Sigmoid colon (tissue), 7 donors: ENCODE measurements around the gene ARHGAP15. TPM values are rescaled to one million over a fixed set of nuclear protein-coding genes. Genes with fewer than 3 reads are reported as not detected.

Experiments used
- DNase-seq: peaks from one replicate; pipeline ENCODE4 v3.0.0-alpha.2; 2019
- H3K27ac ChIP-seq, 4 donors: fragments of 200-600 bp; sonication (generic); one replicate each; pipeline ENCODE4 v1.5.1; 2016 to 2019; ENCODE audit warnings: mild to moderate bottlenecking in 1 of 4
- H3K27me3 ChIP-seq, 3 donors: fragments of 200-600 bp; sonication (generic); one replicate each; pipeline ENCODE4 v1.5.1; 2019; ENCODE audit warnings: mild to moderate bottlenecking in 1 of 3
- H3K36me3 ChIP-seq, 4 donors: fragments of 200-600 bp; sonication (generic); one replicate each; pipeline ENCODE4 v1.5.1; 2016 to 2019
- H3K4me1 ChIP-seq, 4 donors: fragments of 200-600 bp; sonication (generic); one replicate each; pipeline ENCODE4 v1.5.1; 2017 to 2019
- H3K4me3 ChIP-seq, 4 donors: fragments of 200-600 bp; sonication (generic); one replicate each; pipeline ENCODE4 v1.5.1; 2017 to 2019; ENCODE audit warnings: mild to moderate bottlenecking in 2 of 4, moderate library complexity in 1 of 4
- H3K9me3 ChIP-seq, 4 donors: fragments of 200-600 bp in 3 of 4; sonication (generic) in 3 of 4; one replicate each; pipeline versions ENCODE4 v1.5.1 to v1.6.1; 2013 to 2019
- CTCF ChIP-seq, 4 experiments: fragments of 450-650 bp in 3 of 4; fragments of 200-600 bp in 1 of 4; IDR thresholded peaks; one replicate each; pipeline ENCODE4 v1.5.1; 2016 to 2019; ENCODE audit warnings: antibody characterized with exemption in 4 of 4, mild to moderate bottlenecking in 3 of 4, moderate library complexity in 2 of 4
- EP300 ChIP-seq, 4 donors: sonication (generic); formaldehyde crosslinking; IDR thresholded peaks; one replicate each; pipeline ENCODE4 v1.6.1; 2017; ENCODE audit warnings: antibody characterized with exemption in 4 of 4
- POLR2A ChIP-seq, 2 donors: fragments of 450-650 bp; IDR thresholded peaks; one replicate each; pipeline ENCODE4 v1.6.1; 2016; ENCODE audit warnings: antibody characterized with exemption in 2 of 2, mild to moderate bottlenecking in 2 of 2, moderate library complexity in 2 of 2
- POLR2AphosphoS5 ChIP-seq, 4 donors: sonication (generic); formaldehyde crosslinking; IDR thresholded peaks; one replicate each; pipeline ENCODE4 v1.6.1; 2017; ENCODE audit warnings: antibody characterized with exemption in 4 of 4
- WGBS, 2 donors: extraction: QIAGEN DNeasy Blood & Tissue Kit; methylation state at CpG; one replicate each; pipeline ENCODE4 v1.1.7; 2013; 5-methylcytosine and 5-hydroxymethylcytosine counted together
- intact Hi-C: fragments of 100-400 bp; cut with DNase I; formaldehyde crosslinking; loops from one replicate; pipeline ENCODE4 v1.15.1; 2023
- polyA plus RNA-seq, 3 donors: library from polyadenylated mRNA; stranded (reverse); fragments of 200-250 nt; gene quantifications; one replicate each; pipeline ENCODE4 v1.2.3, GENCODE V29; 2013
- total RNA-seq, 4 donors: library from RNA; depleted of rRNA; stranded (reverse); fragments of >200 nt; gene quantifications; one replicate each; pipeline ENCODE4 v1.1.0, GENCODE V29; 2016
- donor health status: healthy with polysubstance abuse.
- donor health status: Bipolar disorder and iron deficiency.
- donor health status: healthy.

The ARHGAP15 gene
- total and polyA plus RNA-seq, 7 donors: 3.7 to 16.4 (median 6.0) TPM

GRCh38 chr2:143121079-143121478 is 8.1 kb upstream of the ARHGAP15 start:
- H3K4me3 ChIP-seq: no peak overlapping the region
- H3K4me1 ChIP-seq: no peaks in the 10 kb centered on the region
- no peaks in the 10 kb centered on the region for H3K36me3 ChIP-seq
- DNase-seq: no peak
- WGBS, 2 donors: 46 to 67% methylated on average over 1 of the region's 1 CpG
- TF ChIP-seq POLR2AphosphoS5 (IDR thresholded peaks at IDR 0.05) (no peak), EP300 (IDR thresholded peaks at IDR 0.05) (no peak), CTCF (IDR thresholded peaks at IDR 0.05) (no peak), POLR2A (IDR thresholded peaks at IDR 0.05) (no peak)
- no peaks in the 10 kb centered on the region for H3K27me3 ChIP-seq
- no peak overlapping the region for H3K27ac ChIP-seq
- no peaks in the 10 kb centered on the region for H3K9me3 ChIP-seq
- intact Hi-C loops: no loop called here

GRCh38 chr2:143121957-143122356 is 7.3 kb upstream of the ARHGAP15 start:
- Histone ChIP-seq H3K4me1 (no peaks in the 10 kb centered on the region), H3K36me3 (no peaks in the 10 kb centered on the region), H3K4me3 (no peak overlapping the region), H3K27ac (no peak overlapping the region), H3K9me3 (no peaks in the 10 kb centered on the region), H3K27me3 (no peaks in the 10 kb centered on the region)
- intact Hi-C loops: no loop called here
- no peak for TF ChIP-seq POLR2AphosphoS5 (IDR thresholded peaks at IDR 0.05)
- TF ChIP-seq CTCF (IDR thresholded peaks at IDR 0.05): no peak
- no peak for TF ChIP-seq POLR2A (IDR thresholded peaks at IDR 0.05)
- TF ChIP-seq EP300 (IDR thresholded peaks at IDR 0.05): no peak
- no peak for DNase-seq
- 76 to 87% methylated on average over 2 of the region's 2 CpGs for WGBS, 2 donors

- intact Hi-C loops: no loop called here
- no peak for DNase-seq
- Histone ChIP-seq H3K27ac (no peak overlapping the region), H3K4me1 (no peaks in the 10 kb centered on the region), H3K4me3 (no peak overlapping the region), H3K27me3 (no peaks in the 10 kb centered on the region), H3K9me3 (no peaks in the 10 kb centered on the region), H3K36me3 (no peaks in the 10 kb centered on the region)
- TF ChIP-seq CTCF (IDR thresholded peaks at IDR 0.05) (no peak), EP300 (IDR thresholded peaks at IDR 0.05) (no peak), POLR2A (IDR thresholded peaks at IDR 0.05) (no peak), POLR2AphosphoS5 (IDR thresholded peaks at IDR 0.05) (no peak)
- 30 to 48% methylated on average over 4 of the region's 4 CpGs for WGBS, 2 donors
These were observed 5.3 kb upstream of the ARHGAP15 start for GRCh38 chr2:143123911-143124310.

- intact Hi-C loops: no loop called here
- no peaks in the 10 kb centered on the region for H3K4me1 ChIP-seq
- TF ChIP-seq EP300 (IDR thresholded peaks at IDR 0.05) (no peak), POLR2AphosphoS5 (IDR thresholded peaks at IDR 0.05) (no peak), CTCF (IDR thresholded peaks at IDR 0.05) (no peak), POLR2A (IDR thresholded peaks at IDR 0.05) (no peak)
- WGBS, 2 donors: 77 to 81% methylated on average over 2 of the region's 2 CpGs
- no peaks in the 10 kb centered on the region for H3K9me3 ChIP-seq
- H3K4me3 ChIP-seq: no peak overlapping the region
- no peaks in the 10 kb centered on the region for H3K27me3 ChIP-seq
- no peak for DNase-seq
- H3K27ac ChIP-seq: no peak overlapping the region
- no peaks in the 10 kb centered on the region for H3K36me3 ChIP-seq
These were observed 4.8 kb upstream of the ARHGAP15 start for GRCh38 chr2:143124445-143124844.

GRCh38 chr2:143125717-143126116 is 3.5 kb upstream of the ARHGAP15 start:
- DNase-seq: no peak
- Histone ChIP-seq H3K4me1 (no peaks in the 10 kb centered on the region), H3K27me3 (no peaks in the 10 kb centered on the region), H3K27ac (no peak overlapping the region), H3K9me3 (no peaks in the 10 kb centered on the region), H3K4me3 (no peak overlapping the region), H3K36me3 (no peaks in the 10 kb centered on the region)
- intact Hi-C loops: no loop called here
- TF ChIP-seq POLR2AphosphoS5 (IDR thresholded peaks at IDR 0.05): no peak
- TF ChIP-seq CTCF (IDR thresholded peaks at IDR 0.05): no peak
- no peak for TF ChIP-seq EP300 (IDR thresholded peaks at IDR 0.05)
- no peak for TF ChIP-seq POLR2A (IDR thresholded peaks at IDR 0.05)
- 66 to 76% methylated on average over 2 of the region's 2 CpGs for WGBS, 2 donors
